ENCODE measurements around the gene NPAS2.

- TF ChIP-seq POLR2A (IDR thresholded peaks at IDR 0.05; ENCODE audit: low read depth) (no peak), CTCF (IDR thresholded peaks at IDR 0.05) (no peak)
These were observed 15.2 kb downstream of the NPAS2 start for GRCh38 chr2:100835006-100835659.

All from esophagus muscularis mucosa (tissue), 3 donors.